ENCODE measurements around the gene TNFRSF13B.
"Not testable (repeated sequence)": the region's sequence is repeated elsewhere in the genome, so short reads cannot be mapped to it uniquely, and the experiment has no call there.

Gene TNFRSF13B

GRCh38 chr17:16923097-16923903 is 48.6 kb downstream of the TNFRSF13B start:
- in situ Hi-C loops (cut with MboI; ENCODE audit: low pct_unique_long_range_greater_than_20kb, low sequenced_read_pairs, unreplicated experiment) = no loop called here
- DNase-seq (ENCODE audit: low spot score) = no peak
- TF ChIP-seq, protein P1, sequence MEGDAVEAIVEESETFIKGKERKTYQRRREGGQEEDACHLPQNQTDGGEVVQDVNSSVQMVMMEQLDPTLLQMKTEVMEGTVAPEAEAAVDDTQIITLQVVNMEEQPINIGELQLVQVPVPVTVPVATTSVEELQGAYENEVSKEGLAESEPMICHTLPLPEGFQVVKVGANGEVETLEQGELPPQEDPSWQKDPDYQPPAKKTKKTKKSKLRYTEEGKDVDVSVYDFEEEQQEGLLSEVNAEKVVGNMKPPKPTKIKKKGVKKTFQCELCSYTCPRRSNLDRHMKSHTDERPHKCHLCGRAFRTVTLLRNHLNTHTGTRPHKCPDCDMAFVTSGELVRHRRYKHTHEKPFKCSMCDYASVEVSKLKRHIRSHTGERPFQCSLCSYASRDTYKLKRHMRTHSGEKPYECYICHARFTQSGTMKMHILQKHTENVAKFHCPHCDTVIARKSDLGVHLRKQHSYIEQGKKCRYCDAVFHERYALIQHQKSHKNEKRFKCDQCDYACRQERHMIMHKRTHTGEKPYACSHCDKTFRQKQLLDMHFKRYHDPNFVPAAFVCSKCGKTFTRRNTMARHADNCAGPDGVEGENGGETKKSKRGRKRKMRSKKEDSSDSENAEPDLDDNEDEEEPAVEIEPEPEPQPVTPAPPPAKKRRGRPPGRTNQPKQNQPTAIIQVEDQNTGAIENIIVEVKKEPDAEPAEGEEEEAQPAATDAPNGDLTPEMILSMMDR (IDR thresholded peaks at IDR 0.05; ENCODE audit: extremely low read depth, insufficient read depth, missing control alignments) = no peak

GRCh38 chr17:16922386-16923096 is 49.4 kb downstream of the TNFRSF13B start:
- TF ChIP-seq, protein P1 (IDR thresholded peaks at IDR 0.05; ENCODE audit: extremely low read depth, insufficient read depth, missing control alignments) = peak; percentile 36
- DNase-seq (ENCODE audit: low spot score) = no peak
- in situ Hi-C loops (cut with MboI; ENCODE audit: low pct_unique_long_range_greater_than_20kb, low sequenced_read_pairs, unreplicated experiment) = no loop called here

GRCh38 chr17:16921451-16921850 is 50.5 kb downstream of the TNFRSF13B start:
- DNase-seq (ENCODE audit: low spot score); in situ Hi-C loops (cut with MboI; ENCODE audit: low pct_unique_long_range_greater_than_20kb, low sequenced_read_pairs, unreplicated experiment): not testable (repeated sequence)

GRCh38 chr17:16920628-16921020 is 51.3 kb downstream of the TNFRSF13B start:
- no peak for DNase-seq (ENCODE audit: low spot score)
- TF ChIP-seq, protein P1 (IDR thresholded peaks at IDR 0.05; ENCODE audit: extremely low read depth, insufficient read depth, missing control alignments) = no peak
- in situ Hi-C loops (cut with MboI; ENCODE audit: low pct_unique_long_range_greater_than_20kb, low sequenced_read_pairs, unreplicated experiment) = no loop called here

DNA sequence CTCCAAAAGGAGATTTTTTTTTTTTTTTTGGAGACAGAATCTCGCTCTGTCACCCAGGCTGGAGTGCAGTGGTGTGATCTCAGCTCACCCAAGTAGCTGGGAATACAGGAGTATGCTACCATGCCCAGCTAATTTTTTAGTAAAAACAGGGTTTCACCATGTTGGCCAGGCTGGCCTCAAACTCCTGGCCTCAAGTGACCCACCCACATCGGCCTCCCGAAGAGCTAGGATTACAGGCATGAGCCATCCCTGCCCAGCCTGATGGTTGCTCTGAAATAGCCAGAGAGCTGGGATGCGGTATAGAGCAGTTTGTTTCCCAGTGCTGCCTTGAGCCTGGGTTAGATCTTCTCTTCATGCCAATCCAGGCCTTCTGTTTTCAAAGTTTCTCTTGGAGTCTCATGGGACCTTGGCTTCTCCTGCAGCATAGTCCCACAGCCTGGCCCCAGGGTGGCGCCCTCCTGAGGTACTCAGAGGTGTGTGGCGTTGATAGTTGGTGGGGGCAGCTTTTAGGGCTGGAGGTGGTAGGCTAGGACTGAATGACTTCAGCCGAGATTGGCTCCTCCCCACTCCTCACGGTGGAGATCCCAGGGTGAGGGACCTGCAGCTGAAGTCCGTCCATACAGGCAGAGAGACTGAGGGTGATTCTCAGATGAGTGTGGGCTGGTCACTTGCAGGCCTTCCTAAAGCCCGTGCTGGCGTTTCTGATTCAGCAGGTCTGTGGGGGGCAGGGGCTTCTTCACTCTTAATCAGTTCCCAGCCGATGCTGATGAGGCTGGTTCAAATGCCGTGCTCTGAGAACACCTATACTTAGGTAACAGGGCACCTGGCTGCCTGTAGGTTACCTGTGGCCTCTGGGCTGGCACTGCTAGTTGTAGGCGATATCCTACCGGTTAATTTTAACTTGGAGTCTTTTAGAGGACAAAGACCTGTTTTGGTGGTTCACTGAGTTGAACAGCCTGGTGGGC is 52.0 kb downstream of the TNFRSF13B start:
- no peak for DNase-seq (ENCODE audit: low spot score)
- in situ Hi-C loops (cut with MboI; ENCODE audit: low pct_unique_long_range_greater_than_20kb, low sequenced_read_pairs, unreplicated experiment) = no loop called here
- TF ChIP-seq, protein P1 (IDR thresholded peaks at IDR 0.05; ENCODE audit: extremely low read depth, insufficient read depth, missing control alignments) = no peak

- DNase-seq (ENCODE audit: low spot score) = no peak
- in situ Hi-C loops (cut with MboI; ENCODE audit: low pct_unique_long_range_greater_than_20kb, low sequenced_read_pairs, unreplicated experiment) = no loop called here
- TF ChIP-seq, protein P1 (IDR thresholded peaks at IDR 0.05; ENCODE audit: extremely low read depth, insufficient read depth, missing control alignments) = no peak
Measured at GRCh38 chr17:16918443-16918842, 53.5 kb downstream of the TNFRSF13B start.

Measured in GM13977 (cell line).